H1 (cell line): ENCODE results near the gene C17orf114.

Experiments
- CTCF ChIA-PET: fragments of 300-600 bp; sonication (Branson Sonifier 250); formaldehyde crosslinking; loops from one replicate; lab custom pipeline; 2021; ENCODE audit not compliant: partially characterized antibody; lab: Charles Lee
- POLR2A ChIA-PET: fragments of 300-600 bp; sonication (Branson Sonifier 250); formaldehyde crosslinking; loops from one replicate; lab custom pipeline; 2021; ENCODE audit warnings: inconsistent platforms; ENCODE audit not compliant: partially characterized antibody; lab: Charles Lee
- DNase-seq, 2 experiments: peaks; one replicate each; pipeline versions ENCODE4 v3.0.0 to v3.0.0-alpha.2; 2010 to 2022; ENCODE audit warnings: low spot score in 2 of 2, low read depth in 1 of 2, mixed read lengths in 1 of 2
- FAIRE-seq: peaks from 2 replicates; lab custom pipeline; 2011; peaks lifted over from hg19 to GRCh38; lab: Jason Lieb, UNC
- H2AFZ ChIP-seq: 2 replicates; pipeline ENCODE4 v1.8.1; 2012; ENCODE audit warnings: low read length, inconsistent platforms
- H2AK5ac ChIP-seq: 2 replicates; pipeline ENCODE4 v1.6.1; 2013; ENCODE audit warnings: low read depth, low read length
- H2BK120ac ChIP-seq: replicated peaks from 2 replicates; pipeline ENCODE3; 2013; ENCODE audit warnings: low read depth, low read length, inconsistent platforms
- H2BK12ac ChIP-seq: 2 replicates; pipeline ENCODE4 v1.6.1; 2013; ENCODE audit warnings: low read depth, low read length
- H2BK15ac ChIP-seq: 2 replicates; pipeline ENCODE4 v1.6.1; 2013; ENCODE audit warnings: low read length
- H2BK20ac ChIP-seq: 2 replicates; pipeline ENCODE4 v1.6.1; 2013; ENCODE audit warnings: low read length
- H2BK5ac ChIP-seq: 2 replicates; pipeline ENCODE4 v1.6.1; 2013; ENCODE audit warnings: low read depth, low read length
- H3K14ac ChIP-seq: 2 replicates; pipeline ENCODE4 v1.6.1; 2013; ENCODE audit warnings: inconsistent platforms; ENCODE audit not compliant: insufficient read length
- H3K18ac ChIP-seq: 2 replicates; pipeline ENCODE4 v1.6.1; 2013; ENCODE audit warnings: low read length; ENCODE audit errors: extremely low read depth
- H3K23ac ChIP-seq: 2 replicates; pipeline ENCODE4 v1.6.1; 2013; ENCODE audit warnings: inconsistent platforms; ENCODE audit not compliant: insufficient read length
- H3K23me2 ChIP-seq: 2 replicates; pipeline ENCODE4 v1.6.1; 2013; ENCODE audit warnings: low read depth, low read length
- H3K27ac ChIP-seq: 2 replicates; pipeline ENCODE4 v1.6.1; 2011; ENCODE audit warnings: low read depth, low read length, inconsistent platforms
- H3K27me3 ChIP-seq, 4 experiments: replicated peaks in 1 of 4; 1 replicate in 1 of 4; 2 replicates in 3 of 4; pipeline versions ENCODE4 v1.6.1 to v1.8.1; 2011 to 2013; ENCODE audit warnings: low read length in 3 of 4, mild to moderate bottlenecking in 3 of 4, inconsistent platforms in 2 of 4, mixed read lengths in 2 of 4, moderate library complexity in 1 of 4; ENCODE audit not compliant: control insufficient read depth in 3 of 4, insufficient read depth in 3 of 4; ENCODE audit errors: extremely low read depth in 1 of 4
- H3K36me3 ChIP-seq, 4 experiments: 2 replicates each; pipeline versions ENCODE4 v1.6.1 to v1.8.1; 2011 to 2013; ENCODE audit warnings: mild to moderate bottlenecking in 4 of 4, low read length in 3 of 4, moderate library complexity in 2 of 4, control low read depth in 1 of 4, inconsistent platforms in 1 of 4; ENCODE audit not compliant: insufficient read depth in 4 of 4, control insufficient read depth in 2 of 4
- H3K4ac ChIP-seq: replicated peaks from 2 replicates; pipeline ENCODE3; 2013; ENCODE audit warnings: low read length, low read depth, mixed read lengths, inconsistent platforms; ENCODE audit not compliant: insufficient read length
- H3K4me1 ChIP-seq, 4 experiments: replicated peaks in 1 of 4; 1 replicate in 1 of 4; 2 replicates in 3 of 4; pipeline versions ENCODE4 v1.6.1 to v1.8.1; 2011 to 2013; ENCODE audit warnings: low read length in 3 of 4, inconsistent platforms in 2 of 4, mixed read lengths in 1 of 4; ENCODE audit not compliant: insufficient read depth in 4 of 4, control insufficient read depth in 3 of 4
- H3K4me2 ChIP-seq, 2 experiments: 2 replicates each; pipeline versions ENCODE4 v1.6.1 to v1.8.1; 2011 to 2013; ENCODE audit warnings: low read depth in 2 of 2, low read length in 2 of 2, control low read depth in 1 of 2, inconsistent platforms in 1 of 2, mild to moderate bottlenecking in 1 of 2; ENCODE audit not compliant: insufficient read depth in 1 of 2
- H3K4me3 ChIP-seq, 4 experiments: fragments of 200-600, 300-600 bp in 1 of 4; sonication (generic), shearing (Covaris generic), sonication (Bioruptor Twin) in 1 of 4; 2 replicates each; pipeline versions ENCODE4 v1.5.1 to v1.8.1; 2011 to 2016; ENCODE audit warnings: low read length in 4 of 4, low read depth in 3 of 4, control low read depth in 2 of 4, inconsistent platforms in 2 of 4, mild to moderate bottlenecking in 2 of 4, mixed read lengths in 1 of 4, moderate library complexity in 1 of 4; ENCODE audit not compliant: insufficient read depth in 2 of 4; ENCODE audit errors: extremely low read depth in 1 of 4
- H3K56ac ChIP-seq: replicated peaks from 2 replicates; pipeline ENCODE3; 2013; ENCODE audit warnings: low read depth, mild to moderate bottlenecking, mixed read lengths, low read length, inconsistent platforms; ENCODE audit not compliant: insufficient read length
- H3K79me1 ChIP-seq: 2 replicates; pipeline ENCODE4 v1.6.1; 2013; ENCODE audit warnings: low read depth, low read length, control low read depth
- H3K79me2 ChIP-seq, 2 experiments: 2 replicates each; pipeline versions ENCODE4 v1.6.1 to v1.8.1; 2012 to 2013; ENCODE audit warnings: low read length in 2 of 2, mild to moderate bottlenecking in 2 of 2, inconsistent platforms in 1 of 2; ENCODE audit not compliant: insufficient read depth in 2 of 2, control insufficient read depth in 1 of 2
- H3K9ac ChIP-seq, 4 experiments: replicated peaks in 1 of 4; 1 replicate in 1 of 4; 2 replicates in 3 of 4; pipeline versions ENCODE4 v1.6.1 to v1.8.1; 2011 to 2013; ENCODE audit warnings: low read depth in 3 of 4, low read length in 3 of 4, control low read depth in 2 of 4, mild to moderate bottlenecking in 2 of 4, moderate library complexity in 2 of 4, inconsistent platforms in 1 of 4; ENCODE audit errors: extremely low read depth in 1 of 4
- H3K9me3 ChIP-seq, 2 experiments: 2 replicates each; pipeline versions ENCODE4 v1.6.1 to v1.8.1; 2012 to 2013; ENCODE audit warnings: mild to moderate bottlenecking in 2 of 2, moderate library complexity in 2 of 2, control low read depth in 1 of 2, inconsistent platforms in 1 of 2, low read depth in 1 of 2, low read length in 1 of 2, mixed read lengths in 1 of 2; ENCODE audit not compliant: insufficient read depth in 2 of 2
- H4K20me1 ChIP-seq, 2 experiments: replicated peaks in 1 of 2; 2 replicates each; pipeline versions ENCODE3 to v1.8.1; 2011 to 2013; ENCODE audit warnings: inconsistent platforms in 2 of 2, low read length in 2 of 2, mild to moderate bottlenecking in 1 of 2; ENCODE audit not compliant: insufficient read depth in 2 of 2, control insufficient read depth in 1 of 2
- H4K5ac ChIP-seq: 2 replicates; pipeline ENCODE4 v1.6.1; 2013; ENCODE audit warnings: low read length, low read depth, mixed read lengths, inconsistent platforms; ENCODE audit not compliant: insufficient read length
- H4K8ac ChIP-seq: 2 replicates; pipeline ENCODE4 v1.8.0; 2013; ENCODE audit warnings: mild to moderate bottlenecking, moderate library complexity, low read length, inconsistent platforms; ENCODE audit not compliant: insufficient read depth; ENCODE audit errors: extremely low read depth
- H4K91ac ChIP-seq: replicated peaks from 2 replicates; pipeline ENCODE3; 2013; ENCODE audit warnings: low read length, mixed read lengths, inconsistent platforms; ENCODE audit not compliant: insufficient read length
- CHD1 ChIP-seq: IDR thresholded peaks from 2 replicates; pipeline ENCODE4 v1.6.1; 2012; ENCODE audit warnings: low read depth, low read length, improper control_type of control experiment
- HDAC6 ChIP-seq: IDR thresholded peaks from one replicate; pipeline ENCODE4 v1.7.1; 2012; ENCODE audit warnings: low read depth, mild to moderate bottlenecking, inconsistent platforms, low read length, moderate library complexity
- ZNF274 ChIP-seq: IDR thresholded peaks from 2 replicates; pipeline ENCODE4 v1.7.0; 2012; ENCODE audit warnings: low read length, borderline replicate concordance; ENCODE audit errors: extremely low read depth
- WGBS, 2 experiments: shearing (Covaris generic) in 1 of 2; methylation state at CpG; one replicate each; pipeline versions ENCODE4 v1.1.6 to v1.1.7; 2013 to 2015; ENCODE audit warnings: low lambda C conversion rate in 2 of 2, mixed read lengths in 2 of 2, inconsistent platforms in 1 of 2, low coverage in 1 of 2, missing lambda C conversion rate in 1 of 2; ENCODE audit not compliant: insufficient replicate concordance in 2 of 2, insufficient coverage in 1 of 2, insufficient read length in 1 of 2; ENCODE audit errors: extremely low coverage in 1 of 2, missing lambda C conversion rate in 1 of 2; 5-methylcytosine and 5-hydroxymethylcytosine counted together

C17orf114 gene

DNA sequence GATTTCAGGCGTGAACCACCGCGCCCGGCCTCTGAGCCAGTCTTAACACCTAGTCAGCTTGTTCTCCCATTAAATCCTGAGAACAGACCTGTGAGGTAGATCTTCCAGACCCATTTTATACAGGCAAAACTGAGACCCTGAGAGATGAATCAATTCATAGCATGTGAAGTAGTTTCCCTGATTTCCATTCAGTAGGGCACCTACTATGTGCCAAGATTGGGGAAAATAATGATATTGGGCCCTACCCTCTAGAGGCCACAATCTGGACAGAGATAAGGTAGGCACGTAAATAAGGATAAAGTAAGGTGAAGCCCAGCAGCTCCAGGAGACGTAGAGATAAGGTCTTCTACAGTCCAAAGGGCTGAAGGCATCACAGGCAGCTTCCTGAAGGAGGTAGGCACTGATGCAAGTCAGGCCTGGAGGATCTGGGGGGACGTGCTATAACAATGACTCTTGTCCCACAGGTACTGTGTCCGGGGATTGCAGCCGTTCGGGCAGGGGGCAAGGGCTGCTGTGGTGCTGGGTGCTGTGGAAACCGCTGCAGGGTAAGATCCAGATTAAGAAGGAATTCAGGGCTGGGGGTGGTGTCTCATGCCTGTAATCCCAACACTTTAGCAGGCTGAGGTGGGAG lies 21.7 kb downstream of the C17orf114 start:
- Histone ChIP-seq H3K9me3 (no peaks in the 10 kb centered on the region), H3K23me2 (no peaks in the 10 kb centered on the region), H3K4me1 (no peaks in the 10 kb centered on the region), H3K27me3 (0 out of 7 replicates have a peak, but pooled peaks cover 0 to 2% (median 0%) of the 10 kb centered on the region in 4 experiments), H3K9ac (no peak overlapping the region), H3K18ac (no peak overlapping the region), H2BK120ac (no peak overlapping the region), H2BK20ac (no peak overlapping the region), H2AFZ (no peak overlapping the region), H3K23ac (no peak overlapping the region), H3K56ac (no peak overlapping the region), H3K14ac (no peak overlapping the region), H4K5ac (no peak overlapping the region), H2BK5ac (no peak overlapping the region), H4K20me1 (no peaks in the 10 kb centered on the region), H3K4ac (no peak overlapping the region), H4K8ac (no peak overlapping the region), H2BK12ac (no peak overlapping the region), H2AK5ac (no peak overlapping the region), H3K79me1 (no peaks in the 10 kb centered on the region), H3K27ac (no peak overlapping the region), H4K91ac (no peak overlapping the region), H3K79me2 (no peaks in the 10 kb centered on the region), H2BK15ac (no peak overlapping the region), H3K4me3 (no peak overlapping the region), H3K4me2 (no peak overlapping the region), H3K36me3 (no peaks in the 10 kb centered on the region)
- no peak for DNase-seq
- ChIA-PET CTCF (interaction anchor here (1.3 to 3.8 kb wide), 5 partner anchors 7 to 116 kb away, joined by 3 to 16 read pairs (median 10); partner anchors contain the start of genes GLTPD2 and VMO1), POLR2A (interaction anchor here (1.1 kb wide), 1 partner anchor 78 kb away, joined by 3 read pairs; no protein-coding TSS in a partner anchor)
- 81% methylated on average over 11 of the region's 11 CpGs; no CpG with 5 or more reads in 1 of the 2 experiments for WGBS, 2 experiments
- no peak for FAIRE-seq
- TF ChIP-seq ZNF274 (no peak), CHD1 (no peak), HDAC6 (no peak)
